HG03064 (cell line): ENCODE data around the gene OR5H1.

ENCODE experiments used
- ATAC-seq: cut with Tn5 transposase; IDR thresholded peaks from one replicate; pipeline ENCODE4 v1.9.1; 2021; ENCODE audit warnings: low read depth; ENCODE audit not compliant: unreplicated experiment

The OR5H1 gene

DNA sequence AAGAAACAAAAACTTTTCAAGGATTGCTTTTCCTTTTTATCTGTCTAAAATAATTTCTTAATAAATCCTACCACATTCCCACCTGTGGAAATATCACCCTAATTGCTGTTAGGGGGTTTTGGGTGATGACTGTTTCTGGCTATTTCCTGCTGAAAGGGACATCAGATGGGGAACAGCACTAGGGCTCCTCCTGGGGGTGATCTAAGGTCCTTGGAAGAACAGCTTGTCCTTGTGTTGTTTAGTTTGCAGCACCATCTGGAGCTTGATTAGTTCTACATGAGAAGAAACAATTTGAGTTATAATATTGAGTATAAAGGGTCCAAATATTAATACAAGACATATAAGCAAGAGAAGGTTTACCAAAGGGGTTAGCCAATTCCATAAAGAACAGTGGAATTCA lies 54.7 kb downstream of the OR5H1 start:
- ATAC-seq, result no peak
